TTC549 (cell line): ENCODE measurements around the gene CAMTA1.
"Not testable (repeated sequence)": the region's sequence is repeated elsewhere in the genome, so short reads cannot be mapped to it uniquely, and the experiment has no call there.

Experiments
- FAIRE-seq: peaks from 2 replicates; lab custom pipeline; 2012; peaks lifted over from hg19 to GRCh38; lab: Jason Lieb, UNC

The CAMTA1 gene, protein sequence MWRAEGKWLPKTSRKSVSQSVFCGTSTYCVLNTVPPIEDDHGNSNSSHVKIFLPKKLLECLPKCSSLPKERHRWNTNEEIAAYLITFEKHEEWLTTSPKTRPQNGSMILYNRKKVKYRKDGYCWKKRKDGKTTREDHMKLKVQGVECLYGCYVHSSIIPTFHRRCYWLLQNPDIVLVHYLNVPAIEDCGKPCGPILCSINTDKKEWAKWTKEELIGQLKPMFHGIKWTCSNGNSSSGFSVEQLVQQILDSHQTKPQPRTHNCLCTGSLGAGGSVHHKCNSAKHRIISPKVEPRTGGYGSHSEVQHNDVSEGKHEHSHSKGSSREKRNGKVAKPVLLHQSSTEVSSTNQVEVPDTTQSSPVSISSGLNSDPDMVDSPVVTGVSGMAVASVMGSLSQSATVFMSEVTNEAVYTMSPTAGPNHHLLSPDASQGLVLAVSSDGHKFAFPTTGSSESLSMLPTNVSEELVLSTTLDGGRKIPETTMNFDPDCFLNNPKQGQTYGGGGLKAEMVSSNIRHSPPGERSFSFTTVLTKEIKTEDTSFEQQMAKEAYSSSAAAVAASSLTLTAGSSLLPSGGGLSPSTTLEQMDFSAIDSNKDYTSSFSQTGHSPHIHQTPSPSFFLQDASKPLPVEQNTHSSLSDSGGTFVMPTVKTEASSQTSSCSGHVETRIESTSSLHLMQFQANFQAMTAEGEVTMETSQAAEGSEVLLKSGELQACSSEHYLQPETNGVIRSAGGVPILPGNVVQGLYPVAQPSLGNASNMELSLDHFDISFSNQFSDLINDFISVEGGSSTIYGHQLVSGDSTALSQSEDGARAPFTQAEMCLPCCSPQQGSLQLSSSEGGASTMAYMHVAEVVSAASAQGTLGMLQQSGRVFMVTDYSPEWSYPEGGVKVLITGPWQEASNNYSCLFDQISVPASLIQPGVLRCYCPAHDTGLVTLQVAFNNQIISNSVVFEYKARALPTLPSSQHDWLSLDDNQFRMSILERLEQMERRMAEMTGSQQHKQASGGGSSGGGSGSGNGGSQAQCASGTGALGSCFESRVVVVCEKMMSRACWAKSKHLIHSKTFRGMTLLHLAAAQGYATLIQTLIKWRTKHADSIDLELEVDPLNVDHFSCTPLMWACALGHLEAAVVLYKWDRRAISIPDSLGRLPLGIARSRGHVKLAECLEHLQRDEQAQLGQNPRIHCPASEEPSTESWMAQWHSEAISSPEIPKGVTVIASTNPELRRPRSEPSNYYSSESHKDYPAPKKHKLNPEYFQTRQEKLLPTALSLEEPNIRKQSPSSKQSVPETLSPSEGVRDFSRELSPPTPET (N-terminal part only)

DNA sequence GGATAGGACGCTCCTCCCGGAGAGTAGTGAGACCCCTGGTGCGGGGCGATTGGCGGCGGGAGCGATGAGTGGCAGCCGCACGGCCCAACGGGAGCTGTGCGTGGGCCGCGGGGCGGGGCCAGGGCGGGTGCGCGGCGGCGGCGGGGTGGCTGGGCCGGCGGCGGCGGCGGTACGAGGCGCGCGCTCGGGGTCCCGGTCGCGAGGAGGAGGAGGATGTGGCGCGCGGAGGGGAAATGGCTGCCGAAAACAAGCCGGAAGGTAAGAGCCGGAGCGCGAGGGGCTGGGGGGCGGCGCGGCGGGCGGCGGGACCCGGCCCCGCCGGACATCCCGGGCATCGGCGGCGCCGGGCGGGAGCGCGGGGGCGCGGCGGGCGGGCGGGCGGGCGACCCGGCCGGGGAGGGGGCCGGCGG is at the start of gene CAMTA1:
CAMTA1 (plus strand) TSS at position 137 of the 410 bp plus-strand sequence; CDS start at position 214, 77 bp downstream.
- FAIRE-seq: no peak

DNA sequence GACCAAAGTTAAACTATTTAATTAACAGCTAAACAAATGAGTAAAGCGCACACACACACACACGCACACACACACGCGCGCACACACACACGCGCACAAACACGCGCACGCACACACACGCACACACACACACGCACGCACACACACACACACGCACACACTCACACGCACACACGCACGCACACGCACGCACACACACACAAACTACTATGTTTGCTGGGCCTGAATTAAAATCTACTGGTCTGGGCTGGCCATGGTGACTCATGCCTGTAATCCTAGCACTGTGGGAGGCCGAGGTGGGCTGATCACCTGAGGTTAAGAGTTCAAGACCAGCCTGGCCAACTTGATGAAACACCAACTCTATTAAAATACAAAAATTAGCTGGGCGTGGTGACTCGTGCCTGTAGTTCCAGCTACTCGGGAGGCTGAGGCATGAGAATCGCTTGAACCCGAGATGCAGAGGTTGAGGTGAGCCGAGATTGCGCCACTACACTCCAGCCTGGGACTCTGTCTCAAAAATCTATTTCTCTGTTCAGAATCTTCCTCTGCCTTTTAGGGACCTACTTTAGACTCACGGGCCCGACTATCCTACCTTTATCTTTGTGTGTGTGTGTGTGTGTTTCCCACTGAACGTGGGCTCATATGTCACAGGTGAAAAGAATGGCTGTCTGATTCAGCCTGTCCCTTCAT is 46.1 kb upstream of the CAMTA1 start:
- FAIRE-seq: no peak

DNA sequence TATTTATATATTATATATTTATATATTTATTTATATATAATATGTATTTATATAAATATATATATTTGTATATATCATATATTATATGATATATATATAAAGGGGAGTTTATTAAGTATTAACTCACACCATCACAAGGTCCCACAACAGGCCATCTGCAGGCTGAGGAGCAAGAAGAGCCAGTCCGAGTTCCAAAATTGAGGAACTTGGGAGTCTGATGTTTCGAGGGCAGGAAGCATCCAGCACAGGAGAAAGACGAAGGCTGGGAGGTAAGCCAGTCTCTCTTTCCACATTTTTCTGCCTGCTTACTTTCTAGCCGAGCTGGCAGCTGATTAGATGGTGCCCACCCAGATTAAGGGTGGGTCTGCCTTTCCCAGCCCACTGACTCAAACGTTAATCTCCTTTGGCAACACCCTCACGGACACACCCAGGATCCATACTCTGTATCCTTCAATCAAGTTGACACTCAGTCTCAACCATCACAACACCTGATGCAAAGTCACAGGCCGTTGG is 42.5 kb upstream of the CAMTA1 start:
- not testable (repeated sequence) for FAIRE-seq

DNA sequence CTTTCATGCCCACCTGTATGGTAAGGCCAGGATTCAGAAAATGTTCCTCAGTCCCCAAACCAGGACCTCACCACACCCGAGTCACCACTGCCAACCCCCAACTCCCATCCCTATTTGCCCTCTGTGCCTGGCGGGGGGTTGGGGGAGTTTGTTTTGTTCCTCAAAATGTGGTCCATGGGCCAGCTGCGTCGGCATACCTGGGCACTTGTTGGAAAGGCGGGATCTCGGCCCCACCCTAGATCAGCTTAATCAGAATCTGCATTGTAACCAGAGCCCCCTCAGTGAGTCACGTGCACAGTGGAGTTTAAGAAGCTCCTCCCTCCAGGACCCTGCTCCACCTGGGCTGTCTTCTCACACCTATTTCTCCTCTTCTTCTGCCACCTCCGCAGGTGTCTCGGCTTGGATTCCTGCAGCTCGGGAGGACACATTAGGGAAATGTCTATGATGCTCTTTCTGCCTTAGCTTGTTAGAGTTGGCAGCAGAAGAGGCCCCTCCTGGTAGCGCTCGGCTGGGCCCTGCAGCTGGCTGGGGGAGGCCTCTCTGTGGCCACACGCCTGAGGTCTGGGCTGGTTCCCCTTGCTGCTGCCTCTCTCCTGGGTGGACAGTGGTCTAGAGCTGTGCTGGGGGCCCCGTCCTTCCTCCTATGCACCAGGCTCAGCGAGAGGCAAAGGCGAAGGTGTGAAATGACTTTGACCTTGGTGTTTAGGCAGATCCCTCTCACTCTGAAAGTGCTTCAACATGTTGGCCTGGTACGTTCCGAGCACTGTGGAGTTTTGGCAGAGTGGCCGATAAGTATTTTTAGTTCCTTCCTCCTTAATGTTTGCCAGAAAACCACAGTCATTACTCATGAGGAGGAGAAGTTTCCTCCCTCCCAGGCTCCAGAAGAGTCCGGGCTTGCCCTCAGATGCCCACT is 41.8 kb upstream of the CAMTA1 start:
- no peak for FAIRE-seq

DNA sequence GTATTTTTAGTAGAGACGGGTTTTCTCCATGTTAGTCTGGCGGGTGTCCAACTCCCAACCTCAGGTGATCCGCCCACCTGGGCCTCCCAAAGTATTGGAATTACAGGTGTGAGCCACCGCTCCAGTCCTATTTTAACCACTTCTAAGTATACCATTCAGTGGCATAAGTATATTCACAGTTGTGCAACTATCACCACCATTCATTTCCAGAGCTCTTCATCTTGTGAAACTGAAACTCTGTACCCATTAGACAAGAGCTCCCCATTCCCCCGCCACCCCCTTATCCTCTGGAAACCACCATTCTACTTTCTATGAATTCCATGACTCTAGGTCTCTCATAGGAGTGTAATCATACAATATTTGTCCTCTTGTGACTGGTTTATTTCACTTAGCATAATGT is 40.2 kb upstream of the CAMTA1 start:
- no peak for FAIRE-seq

DNA sequence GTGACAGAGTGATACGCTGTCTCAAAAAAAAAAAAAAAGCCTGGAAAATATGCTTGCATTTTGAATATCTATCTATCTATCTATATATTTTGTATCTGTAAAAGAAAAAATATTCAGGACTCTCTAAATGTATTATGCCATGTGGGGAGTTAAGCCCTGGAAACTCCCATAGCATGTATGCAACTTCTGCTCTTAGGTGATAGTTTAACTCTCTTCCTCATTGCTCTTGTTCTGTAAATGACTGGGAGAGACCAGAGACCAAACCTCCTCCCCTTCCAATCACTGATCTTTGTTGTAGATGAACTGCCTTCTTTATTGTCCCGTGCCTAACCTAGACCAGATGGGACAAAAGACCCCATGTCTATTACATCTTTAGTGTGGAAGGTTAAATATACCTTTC is 37.6 kb upstream of the CAMTA1 start:
- FAIRE-seq: no peak

DNA sequence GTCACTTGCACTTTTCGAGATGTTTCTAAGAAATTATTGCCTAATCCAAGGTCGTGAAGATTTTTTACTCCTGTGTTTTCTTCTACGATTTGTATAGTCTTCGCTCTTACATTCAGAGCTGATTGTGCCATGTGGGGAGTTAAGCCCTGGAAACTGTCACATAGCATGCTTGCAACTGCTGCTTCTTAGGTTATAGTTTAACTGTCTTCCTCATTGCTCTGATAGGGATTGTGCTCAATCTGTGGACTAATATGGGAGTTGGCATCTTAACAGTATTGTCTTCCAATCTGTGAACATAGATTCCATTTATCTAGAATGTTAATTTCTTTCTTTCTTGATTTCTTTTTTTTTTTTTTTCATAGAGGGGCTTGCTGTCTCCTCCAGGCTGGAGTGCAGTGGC is 34.8 kb upstream of the CAMTA1 start:
- FAIRE-seq: no peak

DNA sequence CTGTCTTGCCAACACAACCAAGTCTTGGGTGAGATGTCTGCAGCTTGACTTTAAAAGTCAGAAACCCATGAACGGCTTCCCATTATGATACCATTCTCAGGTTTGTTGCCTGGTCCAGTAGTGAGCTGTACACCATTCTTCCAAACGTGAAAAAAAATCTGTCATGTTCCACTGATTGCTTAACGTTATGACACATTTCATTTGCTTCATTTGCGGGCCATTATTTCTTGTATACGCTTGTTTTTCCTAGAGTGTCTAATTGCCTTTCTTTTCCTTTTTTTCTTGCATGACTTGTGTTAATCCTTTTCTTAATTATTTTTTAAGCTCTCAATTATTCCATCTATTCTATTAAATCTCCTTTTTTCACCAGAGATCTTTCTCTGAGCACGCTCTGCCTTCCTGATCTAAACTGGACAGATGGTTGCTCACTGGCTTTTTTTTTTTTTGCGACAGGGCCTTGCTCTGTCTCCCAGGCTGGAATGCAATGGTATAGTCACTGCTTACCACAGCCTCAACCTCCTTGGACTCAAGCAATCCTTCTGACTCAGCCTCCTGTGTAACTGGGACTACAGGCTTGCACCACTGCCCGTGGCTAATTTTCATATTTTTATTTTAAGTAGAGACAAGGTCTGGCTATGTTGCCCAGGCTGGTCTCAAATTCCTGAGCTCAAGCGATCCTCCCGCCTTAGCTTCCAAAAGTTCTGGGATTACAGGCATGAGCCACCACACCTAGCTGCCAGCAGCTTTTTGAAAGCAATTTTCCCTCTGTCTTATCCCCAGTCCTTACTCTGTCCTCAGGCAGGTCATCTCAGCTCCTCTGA is 31.7 kb upstream of the CAMTA1 start:
- FAIRE-seq: no peak

DNA sequence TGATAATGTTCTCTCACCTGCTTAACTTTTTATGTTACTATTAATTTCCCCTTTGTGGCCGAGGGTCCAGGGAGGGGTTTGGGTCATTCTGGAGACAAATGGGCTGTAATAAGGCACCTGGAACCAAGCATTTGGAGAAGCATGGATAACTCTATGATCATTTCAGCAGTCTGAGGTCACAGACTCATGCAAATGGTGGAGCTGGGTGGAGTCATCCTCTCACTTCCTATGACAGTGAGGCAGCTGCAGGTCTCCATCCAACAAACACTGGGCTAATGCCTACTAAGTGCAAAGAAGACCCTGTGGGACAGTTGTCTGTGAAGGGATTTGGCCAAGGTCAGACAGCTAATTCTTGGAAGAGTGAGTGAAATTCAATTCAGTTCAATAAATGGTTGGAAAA is 28.8 kb upstream of the CAMTA1 start:
- no peak for FAIRE-seq

DNA sequence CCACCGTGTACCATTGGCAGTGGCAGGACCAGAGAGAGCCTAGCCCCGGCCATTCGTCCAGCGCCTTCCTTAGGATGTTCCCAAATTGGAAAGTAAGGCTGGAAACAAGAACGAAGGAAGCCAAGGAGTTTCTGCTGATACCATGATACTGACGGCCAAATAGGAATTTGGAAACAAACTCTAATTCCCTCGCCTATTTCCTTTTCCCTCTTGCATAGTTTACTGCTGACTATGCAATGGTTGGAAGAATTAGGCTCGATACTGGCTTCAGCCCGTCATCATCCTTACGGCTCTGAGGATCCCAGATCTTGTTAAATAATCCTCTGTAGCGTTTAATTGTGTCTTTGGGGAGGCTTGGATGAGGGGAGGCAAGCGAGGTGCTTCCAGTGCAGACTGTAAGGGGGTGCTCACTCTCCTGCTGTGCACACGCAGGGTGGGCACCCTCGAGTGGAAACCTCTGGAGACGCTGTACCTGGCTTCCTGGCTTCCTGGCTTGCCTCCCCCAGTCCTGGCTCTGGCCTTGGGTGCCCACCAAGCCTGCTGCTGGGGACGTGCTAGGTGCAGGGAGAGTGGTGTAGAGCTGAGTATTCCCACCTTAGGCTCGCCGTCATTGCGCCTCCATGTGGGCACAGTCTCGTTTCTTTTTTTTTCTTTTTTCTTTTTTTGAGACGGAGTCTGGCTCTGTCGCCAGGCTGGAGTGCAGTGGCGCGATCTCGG is 27.4 kb upstream of the CAMTA1 start:
- no peak for FAIRE-seq

DNA sequence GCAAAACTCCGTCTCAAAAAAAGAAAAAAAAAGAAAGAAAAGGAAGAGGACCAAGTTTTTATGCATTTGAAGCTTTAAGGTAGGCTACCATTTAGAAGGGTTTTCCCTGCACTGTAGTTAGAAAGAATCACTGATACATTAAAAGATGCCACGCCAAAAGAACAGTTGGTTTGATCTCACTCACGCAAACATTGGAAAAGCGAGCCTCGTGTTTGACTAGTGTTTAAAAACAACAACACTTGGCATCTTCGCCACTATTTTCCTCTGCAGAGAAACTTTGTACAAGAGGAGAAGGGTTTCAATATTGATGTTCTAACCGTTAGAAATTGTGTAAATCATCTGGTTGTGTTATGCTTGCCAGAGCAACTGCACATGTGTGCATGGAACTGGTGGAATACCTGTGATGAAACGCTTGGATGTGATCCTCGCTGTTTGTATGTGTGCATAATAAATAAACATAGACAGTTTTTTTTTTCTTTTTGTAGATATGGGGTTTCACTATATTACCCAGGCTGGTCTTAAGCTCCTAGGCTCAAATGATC is 24.0 kb upstream of the CAMTA1 start:
- no peak for FAIRE-seq

DNA sequence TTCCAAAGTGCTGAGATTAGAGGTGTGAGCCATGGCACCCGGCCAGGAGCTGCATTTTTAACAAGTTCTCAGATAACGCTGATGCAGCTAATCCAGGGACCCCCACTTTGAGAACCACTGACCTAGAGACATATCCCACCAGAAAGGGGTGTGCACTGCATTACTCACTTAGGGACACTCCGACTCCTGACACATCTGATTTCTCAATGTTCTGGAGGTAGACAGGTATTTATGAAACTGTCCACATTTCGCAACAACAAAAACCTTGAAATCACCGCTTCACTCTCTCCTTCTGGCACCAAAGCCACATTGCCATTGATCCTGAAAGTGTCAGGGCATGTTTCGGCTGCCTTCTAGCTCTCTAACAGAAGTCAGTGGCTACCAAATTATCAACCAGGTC is 23.2 kb upstream of the CAMTA1 start:
- FAIRE-seq: no peak

DNA sequence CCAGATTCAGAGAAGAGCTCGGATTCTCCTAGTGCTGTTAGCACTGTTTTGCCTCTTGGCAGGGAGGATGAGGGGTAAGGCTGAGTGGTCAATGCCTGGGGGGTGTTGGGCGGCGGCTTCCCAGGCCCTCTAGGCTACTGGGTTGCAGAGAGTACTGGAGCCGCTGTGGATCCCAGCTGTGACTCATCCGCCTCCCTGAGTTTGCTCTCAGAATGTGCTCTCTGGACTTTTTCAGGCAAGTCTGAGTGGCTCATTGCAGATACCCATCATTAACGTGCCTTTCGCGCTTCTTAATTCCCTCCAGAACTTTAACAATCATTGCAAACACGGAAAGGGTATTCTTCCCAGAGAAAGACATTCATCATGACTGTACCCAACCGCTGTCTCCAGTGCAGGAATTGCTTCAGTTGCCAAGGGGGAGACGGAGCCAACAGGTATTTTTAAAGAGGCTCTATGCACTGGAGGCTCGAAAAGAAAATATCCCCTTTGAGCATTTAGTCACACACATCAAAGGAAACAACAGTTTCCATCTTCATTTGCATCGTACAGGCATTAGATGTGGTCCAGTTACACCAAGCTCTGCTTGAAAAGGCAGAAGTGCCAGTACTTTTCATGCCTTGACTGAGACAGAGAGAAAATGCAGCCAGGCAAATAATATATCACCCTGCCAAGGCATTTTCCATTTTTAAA is 14.4 kb upstream of the CAMTA1 start:
- FAIRE-seq: no peak

DNA sequence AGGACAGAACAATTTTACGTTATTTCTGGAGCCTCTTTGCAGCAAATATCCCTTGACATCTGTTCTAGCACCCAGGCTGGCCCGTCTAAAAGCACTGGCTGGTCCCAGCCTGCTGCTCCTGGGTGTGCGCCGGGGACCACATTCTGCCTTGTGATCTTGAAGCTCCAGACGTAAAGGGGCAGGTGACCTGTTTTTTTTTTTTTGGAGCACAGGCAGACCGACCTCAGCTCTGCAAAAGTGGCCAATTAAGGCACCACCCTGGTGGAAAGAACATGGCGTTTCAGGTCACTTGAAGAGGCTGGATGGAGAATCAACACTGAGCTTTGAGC is 13.8 kb upstream of the CAMTA1 start:
- FAIRE-seq: no peak

DNA sequence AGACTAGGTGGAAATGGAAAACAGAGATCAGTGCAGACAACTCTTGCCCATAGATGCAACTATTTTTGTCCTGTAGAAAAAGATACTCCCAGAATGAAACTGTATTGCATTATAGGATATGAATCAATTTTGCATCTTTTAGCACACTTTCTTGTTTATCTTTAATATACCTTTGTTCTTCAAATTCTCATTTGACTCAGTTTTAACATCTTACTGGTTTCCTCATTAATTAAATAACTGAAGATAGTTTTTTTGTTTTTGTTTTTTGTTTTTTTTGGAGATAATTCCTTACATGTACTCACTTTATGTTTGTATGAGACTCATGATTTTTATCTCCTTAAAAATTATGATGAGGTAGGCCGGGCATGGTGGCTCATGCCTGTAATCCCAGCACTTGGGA is 10.9 kb upstream of the CAMTA1 start:
- no peak for FAIRE-seq

DNA sequence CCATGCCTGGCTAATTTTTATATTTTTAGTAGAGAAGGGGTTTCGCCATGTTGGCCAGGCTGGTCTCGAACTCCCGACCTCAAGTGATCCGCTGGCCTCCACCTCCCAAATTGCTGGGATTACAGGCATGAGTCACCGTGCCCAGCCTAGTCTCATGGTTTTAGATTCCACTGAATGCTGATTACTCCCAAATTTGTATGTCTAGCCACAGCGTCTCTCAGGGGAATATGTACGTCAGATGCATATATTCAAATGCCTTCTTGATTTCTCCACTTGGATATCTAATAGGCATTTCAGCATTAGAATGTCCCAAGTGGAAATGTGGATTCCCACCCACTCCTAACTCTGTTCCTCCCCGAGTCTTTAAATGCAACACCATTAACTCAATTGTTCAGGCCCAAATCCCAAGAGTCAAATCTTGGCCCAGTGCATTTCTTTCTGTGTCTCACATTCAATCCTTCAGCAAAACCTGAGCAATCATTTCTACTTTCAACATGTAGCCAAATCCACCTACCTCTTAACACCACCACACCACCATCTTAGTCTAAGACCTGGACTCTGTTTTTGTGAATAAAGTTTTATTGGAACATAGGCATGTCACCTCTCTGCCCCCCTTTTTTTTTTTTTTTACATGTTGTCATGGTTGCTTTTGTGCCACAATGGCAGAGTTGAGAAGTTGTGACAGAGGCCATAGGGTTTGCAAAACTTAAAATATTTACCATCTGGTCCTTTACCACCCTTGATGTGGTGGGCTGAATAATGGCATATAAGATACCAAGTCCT is 9.8 kb upstream of the CAMTA1 start:
- FAIRE-seq: no peak

DNA sequence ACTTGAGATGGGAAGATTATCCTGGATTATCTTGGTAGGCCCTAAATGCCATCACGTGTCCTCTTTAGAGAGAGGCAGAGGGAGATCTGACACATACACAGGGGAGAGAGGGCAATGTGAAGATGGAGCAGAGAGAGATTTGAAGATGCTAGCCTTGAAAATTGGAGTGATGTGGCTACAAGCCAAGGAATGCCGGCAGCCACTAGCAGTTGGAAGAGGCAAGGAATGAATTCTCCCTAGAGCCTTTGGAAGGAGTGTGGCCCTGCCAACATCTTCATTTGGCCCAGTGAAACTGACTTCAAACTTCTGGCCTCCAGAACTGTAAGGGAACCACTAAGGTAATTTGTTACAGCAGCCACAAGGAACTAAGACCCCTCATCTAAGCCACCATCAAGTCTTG is 8.9 kb upstream of the CAMTA1 start:
- FAIRE-seq: no peak
